ENCODE results near the gene SLC2A3. TPM values are rescaled to one million over a fixed set of nuclear protein-coding genes. Genes with fewer than 3 reads are reported as not detected.
"Not testable (repeated sequence)": the region's sequence is repeated elsewhere in the genome, so short reads cannot be mapped to it uniquely, and the experiment has no call there.

SLC2A3 gene
- total RNA-seq, 1 experiment from 2014 or later: 38.2 TPM

- not testable (repeated sequence) for H2AFZ ChIP-seq (ENCODE audit: low read length); H3K27me3 ChIP-seq (ENCODE audit: low read length); DNase-seq; H3K36me3 ChIP-seq (ENCODE audit: insufficient read depth, low read length); H3K9me3 ChIP-seq (ENCODE audit: low read length); H3K27ac ChIP-seq (ENCODE audit: low read length); H3K79me2 ChIP-seq (ENCODE audit: low read length); H3K4me3 ChIP-seq (ENCODE audit: low read length); H3K9me2 ChIP-seq (replicated peaks; ENCODE audit: insufficient read depth, low read length); H4K20me1 ChIP-seq (ENCODE audit: insufficient read depth, low read depth, low read length); H3K4me2 ChIP-seq (ENCODE audit: low read depth, low read length, poor library complexity, severe bottlenecking); H3K9ac ChIP-seq (ENCODE audit: low read length); H3K4me1 ChIP-seq (ENCODE audit: low read length)
Measured at GRCh38 chr12:7944760-7945159, 8.8 kb upstream of the SLC2A3 start.

GRCh38 chr12:7940906-7941305, 4.9 kb upstream of the SLC2A3 start:
- Histone ChIP-seq H3K4me1 (ENCODE audit: low read length) (peaks cover 2% of the 10 kb centered on the region), H3K9ac (ENCODE audit: low read length) (no peak overlapping the region), H3K4me2 (ENCODE audit: low read depth, low read length, poor library complexity, severe bottlenecking) (no peak overlapping the region), H4K20me1 (ENCODE audit: insufficient read depth, low read depth, low read length) (no peaks in the 10 kb centered on the region), H3K27me3 (ENCODE audit: low read length) (no peaks in the 10 kb centered on the region), H3K79me2 (ENCODE audit: low read length) (no peaks in the 10 kb centered on the region), H3K9me2 (replicated peaks; ENCODE audit: insufficient read depth, low read length) (no peaks in the 10 kb centered on the region), H3K9me3 (ENCODE audit: low read length) (no peaks in the 10 kb centered on the region), H3K36me3 (ENCODE audit: insufficient read depth, low read length) (no peaks in the 10 kb centered on the region), H3K4me3 (ENCODE audit: low read length) (no peak overlapping the region), H2AFZ (ENCODE audit: low read length) (no peak overlapping the region), H3K27ac (ENCODE audit: low read length) (no peak overlapping the region)
- DNase-seq: no peak

GRCh38 chr12:7937833-7938506, 2.0 kb upstream of the SLC2A3 start:
- no peak overlapping the region for H3K27ac ChIP-seq (ENCODE audit: low read length)
- H3K27me3 ChIP-seq (ENCODE audit: low read length): no peaks in the 10 kb centered on the region
- no peak for DNase-seq
- H4K20me1 ChIP-seq (ENCODE audit: insufficient read depth, low read depth, low read length): no peaks in the 10 kb centered on the region
- H3K9me3 ChIP-seq (ENCODE audit: low read length): no peaks in the 10 kb centered on the region
- no peak overlapping the region for H3K9ac ChIP-seq (ENCODE audit: low read length)
- H2AFZ ChIP-seq (ENCODE audit: low read length): no peak overlapping the region; the same call in 1 of the 2 replicates
- H3K36me3 ChIP-seq (ENCODE audit: insufficient read depth, low read length): no peaks in the 10 kb centered on the region
- H3K4me2 ChIP-seq (ENCODE audit: low read depth, low read length, poor library complexity, severe bottlenecking): no peak overlapping the region
- H3K9me2 ChIP-seq (replicated peaks; ENCODE audit: insufficient read depth, low read length): no peaks in the 10 kb centered on the region
- H3K79me2 ChIP-seq (ENCODE audit: low read length): peaks cover 16% of the 10 kb centered on the region
- peaks cover 26% of the 10 kb centered on the region for H3K4me1 ChIP-seq (ENCODE audit: low read length)
- H3K4me3 ChIP-seq (ENCODE audit: low read length): no peak overlapping the region

GRCh38 chr12:7934889-7935492, 996 bp downstream of the SLC2A3 start:
- peaks cover 16% of the 10 kb centered on the region for H3K79me2 ChIP-seq (ENCODE audit: low read length)
- H4K20me1 ChIP-seq (ENCODE audit: insufficient read depth, low read depth, low read length): no peaks in the 10 kb centered on the region
- H3K9me2 ChIP-seq (replicated peaks; ENCODE audit: insufficient read depth, low read length): no peaks in the 10 kb centered on the region
- no peak for DNase-seq
- H2AFZ ChIP-seq (ENCODE audit: low read length): peak overlapping the region; percentile 40; the same call in 1 of the 2 replicates
- peak overlapping the region; percentile 75 for H3K9ac ChIP-seq (ENCODE audit: low read length)
- H3K27me3 ChIP-seq (ENCODE audit: low read length): no peaks in the 10 kb centered on the region
- H3K4me3 ChIP-seq (ENCODE audit: low read length): peak overlapping the region; percentile 72
- H3K9me3 ChIP-seq (ENCODE audit: low read length): no peaks in the 10 kb centered on the region
- H3K4me1 ChIP-seq (ENCODE audit: low read length): peaks cover 26% of the 10 kb centered on the region
- no peak overlapping the region for H3K27ac ChIP-seq (ENCODE audit: low read length)
- H3K4me2 ChIP-seq (ENCODE audit: low read depth, low read length, poor library complexity, severe bottlenecking): peak overlapping the region; percentile 90
- no peaks in the 10 kb centered on the region for H3K36me3 ChIP-seq (ENCODE audit: insufficient read depth, low read length)

GRCh38 chr12:7934091-7934888, 1.7 kb downstream of the SLC2A3 start:
- Histone ChIP-seq H3K27me3 (ENCODE audit: low read length) (no peaks in the 10 kb centered on the region), H4K20me1 (ENCODE audit: insufficient read depth, low read depth, low read length) (no peaks in the 10 kb centered on the region), H3K36me3 (ENCODE audit: insufficient read depth, low read length) (no peaks in the 10 kb centered on the region), H3K9me2 (replicated peaks; ENCODE audit: insufficient read depth, low read length) (no peaks in the 10 kb centered on the region), H3K27ac (ENCODE audit: low read length) (peak overlapping the region; percentile 4; the same call in 1 of the 2 replicates), H3K4me2 (ENCODE audit: low read depth, low read length, poor library complexity, severe bottlenecking) (peak overlapping the region; percentile 90), H3K9me3 (ENCODE audit: low read length) (no peaks in the 10 kb centered on the region), H3K79me2 (ENCODE audit: low read length) (peaks cover 16% of the 10 kb centered on the region), H2AFZ (ENCODE audit: low read length) (no peak overlapping the region), H3K4me1 (ENCODE audit: low read length) (peaks cover 26% of the 10 kb centered on the region), H3K4me3 (ENCODE audit: low read length) (peak overlapping the region; percentile 72), H3K9ac (ENCODE audit: low read length) (peak overlapping the region; percentile 75)
- DNase-seq: no peak

- H3K9ac ChIP-seq (ENCODE audit: low read length): peak overlapping the region; percentile 75
- no peaks in the 10 kb centered on the region for H3K9me3 ChIP-seq (ENCODE audit: low read length)
- peak overlapping the region; percentile 72 for H3K4me3 ChIP-seq (ENCODE audit: low read length)
- peaks cover 26% of the 10 kb centered on the region for H3K4me1 ChIP-seq (ENCODE audit: low read length)
- H3K79me2 ChIP-seq (ENCODE audit: low read length): peaks cover 16% of the 10 kb centered on the region
- peak overlapping the region; percentile 90 for H3K4me2 ChIP-seq (ENCODE audit: low read depth, low read length, poor library complexity, severe bottlenecking)
- peak overlapping the region; percentile 4; the same call in 1 of the 2 replicates for H3K27ac ChIP-seq (ENCODE audit: low read length)
- peaks cover 3% of the 10 kb centered on the region; the same call in 1 of the 2 replicates for H3K36me3 ChIP-seq (ENCODE audit: insufficient read depth, low read length)
- peak; percentile 95 for DNase-seq
- H2AFZ ChIP-seq (ENCODE audit: low read length): no peak overlapping the region
- no peaks in the 10 kb centered on the region for H3K27me3 ChIP-seq (ENCODE audit: low read length)
- no peaks in the 10 kb centered on the region for H3K9me2 ChIP-seq (replicated peaks; ENCODE audit: insufficient read depth, low read length)
- no peaks in the 10 kb centered on the region for H4K20me1 ChIP-seq (ENCODE audit: insufficient read depth, low read depth, low read length)
Measured at GRCh38 chr12:7933255-7933726, 2.7 kb downstream of the SLC2A3 start.

GRCh38 chr12:7932599-7933240, 3.3 kb downstream of the SLC2A3 start:
- not testable (repeated sequence) for H3K27me3 ChIP-seq (ENCODE audit: low read length); H2AFZ ChIP-seq (ENCODE audit: low read length); H3K36me3 ChIP-seq (ENCODE audit: insufficient read depth, low read length); H3K9me3 ChIP-seq (ENCODE audit: low read length); H4K20me1 ChIP-seq (ENCODE audit: insufficient read depth, low read depth, low read length); H3K9ac ChIP-seq (ENCODE audit: low read length); H3K27ac ChIP-seq (ENCODE audit: low read length); H3K4me3 ChIP-seq (ENCODE audit: low read length); H3K4me2 ChIP-seq (ENCODE audit: low read depth, low read length, poor library complexity, severe bottlenecking); DNase-seq; H3K9me2 ChIP-seq (replicated peaks; ENCODE audit: insufficient read depth, low read length)
- Histone ChIP-seq H3K79me2 (ENCODE audit: low read length) (peaks cover 16% of the 10 kb centered on the region), H3K4me1 (ENCODE audit: low read length) (peaks cover 26% of the 10 kb centered on the region)
